Endothelial cell of umbilical vein (primary cell): Measurements from ENCODE around the gene EIF5B. TPM values are rescaled to one million over a fixed set of nuclear protein-coding genes. Genes with fewer than 3 reads are reported as not detected.
"Not testable (repeated sequence)": the region's sequence is repeated elsewhere in the genome, so short reads cannot be mapped to it uniquely, and the experiment has no call there.

Source experiments
- BruUV-seq: library from RNA; stranded (reverse); fragments of 400-500 nt; replicated peaks from 2 replicates; lab custom pipeline; 2021; lab: Mats Ljungman, UMichigan
- CTCF ChIA-PET: fragments of 300-600, 350-600 bp; sonication (Branson Sonifier 250); formaldehyde crosslinking; loops from one replicate; lab custom pipeline; 2021; ENCODE audit warnings: antibody characterized with exemption, inconsistent platforms; lab: Charles Lee
- POLR2A ChIA-PET: fragments of 300-600, 350-600 bp; sonication (Branson Sonifier 250); formaldehyde crosslinking; loops from one replicate; lab custom pipeline; 2021; ENCODE audit warnings: antibody characterized with exemption, inconsistent platforms; lab: Charles Lee
- DNase-seq: peaks from one replicate; pipeline ENCODE4 v3.0.0-alpha.2; 2011; ENCODE audit warnings: low read depth, low spot score
- FAIRE-seq: peaks from 2 replicates; lab custom pipeline; 2011; peaks lifted over from hg19 to GRCh38; lab: Jason Lieb, UNC
- H2AFZ ChIP-seq: 2 replicates; pipeline ENCODE4 v1.6.0; 2012; ENCODE audit warnings: low read depth, low read length, control low read depth, inconsistent platforms
- H3K27ac ChIP-seq: 2 replicates; pipeline ENCODE4 v1.5.1; 2011; ENCODE audit warnings: low read depth, mild to moderate bottlenecking, control low read depth, low read length, moderate library complexity; ENCODE audit not compliant: insufficient read depth
- H3K27me3 ChIP-seq, 2 experiments: 2 replicates each; pipeline versions ENCODE4 v1.6.0 to v1.6.1; 2011; ENCODE audit warnings: low read length in 2 of 2, mixed read lengths in 1 of 2; ENCODE audit not compliant: control insufficient read depth in 2 of 2, insufficient read depth in 2 of 2
- H3K36me3 ChIP-seq, 2 experiments: 2 replicates in 1 of 2; 3 replicates in 1 of 2; pipeline ENCODE4 v1.5.1; 2011; ENCODE audit warnings: low read length in 2 of 2, mild to moderate bottlenecking in 1 of 2, moderate library complexity in 1 of 2; ENCODE audit not compliant: control insufficient read depth in 2 of 2, insufficient read depth in 2 of 2; ENCODE audit errors: extremely low read depth in 1 of 2
- H3K4me1 ChIP-seq: 3 replicates; pipeline ENCODE4 v1.5.1; 2011; ENCODE audit warnings: mild to moderate bottlenecking, low read length; ENCODE audit not compliant: control insufficient read depth, insufficient read depth; ENCODE audit errors: extremely low read depth
- H3K4me2 ChIP-seq: 2 replicates; pipeline ENCODE4 v1.6.1; 2011; ENCODE audit warnings: low read length, control low read depth, mixed read lengths; ENCODE audit not compliant: insufficient read depth
- H3K4me3 ChIP-seq, 3 experiments: fragments of 200-600 bp in 1 of 3; sonication (generic), shearing (Covaris generic) in 1 of 3; replicated peaks in 1 of 3; 2 replicates each; pipeline ENCODE4 v1.5.1; 2011 to 2016; ENCODE audit warnings: control low read depth in 3 of 3, low read length in 3 of 3, mild to moderate bottlenecking in 2 of 3, inconsistent platforms in 1 of 3, low read depth in 1 of 3, moderate library complexity in 1 of 3; ENCODE audit not compliant: insufficient read depth in 1 of 3
- H3K79me2 ChIP-seq: 2 replicates; pipeline ENCODE4 v1.6.0; 2012; ENCODE audit warnings: low read length, inconsistent platforms; ENCODE audit not compliant: control insufficient read depth, insufficient read depth
- H3K9ac ChIP-seq: replicated peaks from 2 replicates; pipeline ENCODE3; 2011; ENCODE audit warnings: low read length, control low read depth; ENCODE audit not compliant: insufficient read depth; ENCODE audit errors: extremely low read depth
- H3K9me1 ChIP-seq: replicated peaks from 3 replicates; pipeline ENCODE4 v1.6.0; 2011; ENCODE audit warnings: mild to moderate bottlenecking, low read length; ENCODE audit not compliant: control insufficient read depth, insufficient read depth; ENCODE audit errors: extremely low read depth
- H3K9me3 ChIP-seq: replicated peaks from 2 replicates; pipeline ENCODE4 v1.5.1; 2012; ENCODE audit warnings: low read length, inconsistent platforms; ENCODE audit not compliant: control insufficient read depth, insufficient read depth
- H4K20me1 ChIP-seq: replicated peaks from 2 replicates; pipeline ENCODE3; 2011; ENCODE audit warnings: mild to moderate bottlenecking, low read length; ENCODE audit not compliant: control insufficient read depth, insufficient read depth; ENCODE audit errors: extremely low read depth
- EZH2 ChIP-seq: IDR thresholded peaks from 2 replicates; pipeline ENCODE4 v1.6.1; 2012; ENCODE audit warnings: borderline replicate concordance, low read depth, mild to moderate bottlenecking, moderate library complexity, low read length, inconsistent platforms; ENCODE audit not compliant: severe bottlenecking
- FOS ChIP-seq: IDR thresholded peaks from 2 replicates; pipeline ENCODE4 v1.6.1; 2011; ENCODE audit warnings: mild to moderate bottlenecking, low read length, moderate library complexity, borderline replicate concordance; ENCODE audit not compliant: insufficient read depth
- GATA2 ChIP-seq: IDR thresholded peaks from 2 replicates; pipeline ENCODE4 v1.7.0; 2011; ENCODE audit warnings: low read depth, mild to moderate bottlenecking, moderate library complexity, mixed read lengths, low read length; ENCODE audit not compliant: insufficient read length, insufficient read depth
- JUN ChIP-seq: IDR thresholded peaks from 2 replicates; pipeline ENCODE4 v1.6.1; 2011; ENCODE audit warnings: borderline replicate concordance, low read depth; ENCODE audit not compliant: insufficient read length, insufficient read depth
- MYC ChIP-seq: IDR thresholded peaks from one replicate; pipeline ENCODE4 v1.6.1; 2011; ENCODE audit warnings: mild to moderate bottlenecking, low read depth, low read length
- POLR2A ChIP-seq: IDR thresholded peaks from 2 replicates; pipeline ENCODE4 v1.6.1; 2012; ENCODE audit warnings: low read depth, mild to moderate bottlenecking, control low read depth, low read length
- POLR2AphosphoS5 ChIP-seq: IDR thresholded peaks from 2 replicates; pipeline ENCODE4 v1.6.1; 2012; ENCODE audit warnings: low read depth, mild to moderate bottlenecking, control low read depth, low read length, moderate library complexity; ENCODE audit not compliant: insufficient read depth
- dilution Hi-C: fragments of 300-500 bp; cut with MboI; formaldehyde crosslinking; loops from one replicate; pipeline ENCODE4 v1.15.0; 2019; ENCODE audit warnings: low sequenced_read_pairs; ENCODE audit not compliant: extremely low pct_ligation_motif_present
- intact Hi-C: fragments of 100-400 bp; cut with micrococcal nuclease; formaldehyde crosslinking; loops from one replicate; pipeline ENCODE4 v1.10.0; 2022
- polyA plus RNA-seq, 4 experiments: library from polyadenylated mRNA; depleted of rRNA in 3 of 4; stranded (reverse) in 3 of 4; unstranded in 1 of 4; fragments of >200 nt; gene quantifications; 2 replicates each; pipeline versions ENCODE4 v1.2.1 to v1.2.3, GENCODE V29; 2011 to 2012; ENCODE audit warnings: missing spikeins in 1 of 4
- total RNA-seq: library from RNA; stranded (reverse); gene quantifications from 2 replicates; pipeline ENCODE4 v1.2.3, GENCODE V29; 2021
- TF ChIP-seq, protein P1 (sequence below), 2 donors: IDR thresholded peaks; 1 replicate in 1 of 2; 2 replicates in 1 of 2; pipeline ENCODE4 v1.5.1; 2011; ENCODE audit warnings: low read length in 2 of 2, mild to moderate bottlenecking in 2 of 2, moderate library complexity in 2 of 2, control low read depth in 1 of 2, inconsistent platforms in 1 of 2, low read depth in 1 of 2; ENCODE audit not compliant: insufficient read depth in 1 of 2; ENCODE audit errors: extremely low read depth in 1 of 2
- TF ChIP-seq, protein P2 (sequence below): IDR thresholded peaks from 2 replicates; pipeline ENCODE4 v1.6.1; 2011; ENCODE audit not compliant: insufficient read depth, insufficient read length

Gene EIF5B
- total and polyA plus RNA-seq, 2 donors (not counting 3 experiments of a cell fraction or from before 2014, with no cell fraction given), result 10.1 to 54.5 TPM

DNA sequence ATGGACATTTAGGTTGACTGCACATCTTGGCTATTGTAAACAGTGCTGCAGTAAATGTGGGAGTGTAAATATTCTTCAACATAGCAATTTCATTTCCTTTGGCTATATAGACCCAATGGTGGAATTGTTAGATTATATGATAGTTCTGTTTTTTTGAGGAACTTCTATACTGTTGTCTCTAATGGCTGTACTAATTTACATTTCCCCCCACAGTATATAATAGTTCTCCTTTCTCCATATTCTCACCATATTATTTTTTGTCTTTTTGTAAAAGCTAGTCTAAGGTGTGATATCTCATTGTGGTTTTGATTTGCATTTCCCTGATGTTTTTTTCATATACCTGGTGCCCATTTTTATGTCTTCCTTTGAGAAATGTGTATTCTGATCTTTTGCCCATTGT, 13.0 kb downstream of the EIF5B start:
- H3K27ac ChIP-seq, result no peak overlapping the region
- no peaks in the 10 kb centered on the region for H3K36me3 ChIP-seq
- H3K9me1 ChIP-seq, result no peaks in the 10 kb centered on the region
- DNase-seq, result no peak
- no peak for TF ChIP-seq POLR2AphosphoS5
- no peak for TF ChIP-seq EZH2
- no peak overlapping the region for H3K4me2 ChIP-seq
- H2AFZ ChIP-seq, result no peak overlapping the region
- H3K9ac ChIP-seq, result no peak overlapping the region
- intact Hi-C loops (no loop called here), dilution Hi-C loops (no loop called here)
- no peak overlapping the region for H3K4me3 ChIP-seq
- no peaks in the 10 kb centered on the region for H3K27me3 ChIP-seq
- ChIA-PET POLR2A (no interaction called here), CTCF (interaction anchor here (1.0 kb wide), 1 partner anchor 14 kb away, joined by 3 read pairs; the partner anchor contains the start of genes EIF5B and TXNDC9)
- no peaks in the 10 kb centered on the region for H3K4me1 ChIP-seq
- H4K20me1 ChIP-seq, result peaks cover 5% of the 10 kb centered on the region
- peaks cover 97% of the 10 kb centered on the region for H3K79me2 ChIP-seq
- no TSS peak for BruUV-seq
- no peak for FAIRE-seq
- no peaks in the 10 kb centered on the region for H3K9me3 ChIP-seq

DNA sequence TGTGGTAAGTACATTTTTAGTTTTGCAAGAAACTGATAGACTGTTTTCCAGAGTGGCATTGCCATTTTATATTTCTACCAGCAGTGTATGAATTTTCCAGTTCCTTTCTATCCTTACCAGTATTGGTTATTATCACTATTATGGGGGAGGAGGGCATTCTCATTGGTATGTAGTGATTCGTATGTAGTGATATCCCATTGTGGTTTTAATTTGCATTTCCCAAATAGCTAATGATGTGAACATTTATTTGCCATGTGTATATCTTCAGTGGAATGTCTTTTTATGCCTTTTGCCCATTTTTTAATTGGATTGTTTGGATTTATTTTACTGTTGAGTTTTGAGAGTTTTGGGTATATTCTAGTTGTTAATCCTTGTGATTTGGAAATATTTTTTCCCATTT, 16.9 kb downstream of the EIF5B start:
- intact Hi-C loops, result no loop called here
- dilution Hi-C loops, result no loop called here
- Histone ChIP-seq H3K4me1 (no peaks in the 10 kb centered on the region), H3K4me3 (no peak overlapping the region), H3K79me2 (peaks cover 93% of the 10 kb centered on the region), H4K20me1 (peaks cover 7% of the 10 kb centered on the region), H3K36me3 (no peaks in the 10 kb centered on the region), H3K27ac (no peak overlapping the region), H3K27me3 (no peaks in the 10 kb centered on the region), H3K9ac (no peak overlapping the region), H3K9me1 (peaks cover 2% of the 10 kb centered on the region), H3K9me3 (no peaks in the 10 kb centered on the region), H2AFZ (no peak overlapping the region), H3K4me2 (no peak overlapping the region)
- no TSS peak for BruUV-seq
- TF ChIP-seq GATA2, result no peak
- TF ChIP-seq, protein P1, sequence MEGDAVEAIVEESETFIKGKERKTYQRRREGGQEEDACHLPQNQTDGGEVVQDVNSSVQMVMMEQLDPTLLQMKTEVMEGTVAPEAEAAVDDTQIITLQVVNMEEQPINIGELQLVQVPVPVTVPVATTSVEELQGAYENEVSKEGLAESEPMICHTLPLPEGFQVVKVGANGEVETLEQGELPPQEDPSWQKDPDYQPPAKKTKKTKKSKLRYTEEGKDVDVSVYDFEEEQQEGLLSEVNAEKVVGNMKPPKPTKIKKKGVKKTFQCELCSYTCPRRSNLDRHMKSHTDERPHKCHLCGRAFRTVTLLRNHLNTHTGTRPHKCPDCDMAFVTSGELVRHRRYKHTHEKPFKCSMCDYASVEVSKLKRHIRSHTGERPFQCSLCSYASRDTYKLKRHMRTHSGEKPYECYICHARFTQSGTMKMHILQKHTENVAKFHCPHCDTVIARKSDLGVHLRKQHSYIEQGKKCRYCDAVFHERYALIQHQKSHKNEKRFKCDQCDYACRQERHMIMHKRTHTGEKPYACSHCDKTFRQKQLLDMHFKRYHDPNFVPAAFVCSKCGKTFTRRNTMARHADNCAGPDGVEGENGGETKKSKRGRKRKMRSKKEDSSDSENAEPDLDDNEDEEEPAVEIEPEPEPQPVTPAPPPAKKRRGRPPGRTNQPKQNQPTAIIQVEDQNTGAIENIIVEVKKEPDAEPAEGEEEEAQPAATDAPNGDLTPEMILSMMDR (IDR thresholded peaks at IDR 0.05; ENCODE audit: extremely low read depth in 1 of 2, insufficient read depth in 1 of 2, low read depth in 1 of 2, low read length in 2 of 2), result no peak
- no peak for TF ChIP-seq EZH2
- TF ChIP-seq, protein P2, sequence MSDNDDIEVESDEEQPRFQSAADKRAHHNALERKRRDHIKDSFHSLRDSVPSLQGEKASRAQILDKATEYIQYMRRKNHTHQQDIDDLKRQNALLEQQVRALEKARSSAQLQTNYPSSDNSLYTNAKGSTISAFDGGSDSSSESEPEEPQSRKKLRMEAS, result no peak
- no peak for TF ChIP-seq FOS
- no peak for TF ChIP-seq POLR2AphosphoS5
- TF ChIP-seq POLR2A, result no peak
- TF ChIP-seq MYC, result no peak
- TF ChIP-seq JUN, result no peak
- DNase-seq (no peak), FAIRE-seq (no peak)
- CTCF ChIA-PET, result interaction anchor here (1.1 kb wide), 1 partner anchor 17 kb away, joined by 6 read pairs; the partner anchor contains the start of gene EIF5B
- POLR2A ChIA-PET, result interaction anchor here (0.9 kb wide), 1 partner anchor 17 kb away, joined by 6 read pairs; no protein-coding TSS in a partner anchor

DNA sequence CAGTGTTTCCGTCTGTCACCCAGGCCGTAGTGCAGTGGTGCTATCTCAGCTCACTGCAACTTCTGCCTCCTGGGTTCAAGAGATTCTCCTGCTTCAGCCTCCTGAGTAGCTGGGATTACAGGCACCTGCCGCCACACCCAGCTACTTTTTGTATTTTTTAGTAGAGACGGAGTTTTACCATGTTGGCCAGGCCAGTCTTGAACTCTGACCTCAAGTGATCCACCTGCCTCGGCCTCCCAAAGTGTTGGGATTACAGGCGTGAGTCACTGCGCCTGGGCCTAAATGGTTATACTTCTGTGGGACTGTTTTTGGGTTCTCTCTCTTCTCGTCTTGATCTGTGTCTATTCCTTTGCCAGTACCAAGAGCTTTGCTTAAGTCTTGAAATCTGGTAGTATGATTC, 17.6 kb downstream of the EIF5B start:
- H3K4me1 ChIP-seq, H3K9ac ChIP-seq, H3K4me2 ChIP-seq, H2AFZ ChIP-seq, H4K20me1 ChIP-seq, H3K27ac ChIP-seq, H3K27me3 ChIP-seq, DNase-seq, H3K9me3 ChIP-seq, BruUV-seq, FAIRE-seq, H3K9me1 ChIP-seq, dilution Hi-C loops, H3K4me3 ChIP-seq, intact Hi-C loops, H3K36me3 ChIP-seq: not testable (repeated sequence)
- CTCF ChIA-PET, result interaction anchor here (1.1 kb wide), 1 partner anchor 18 kb away, joined by 6 read pairs; the partner anchor contains the start of gene EIF5B
- POLR2A ChIA-PET, result interaction anchor here (0.9 kb wide), 1 partner anchor 17 kb away, joined by 6 read pairs; no protein-coding TSS in a partner anchor
- peaks cover 92% of the 10 kb centered on the region for H3K79me2 ChIP-seq
